HG03139 (cell line): ENCODE data around the gene CAPN10.

Experiments
- ATAC-seq: cut with Tn5 transposase; IDR thresholded peaks from one replicate; pipeline ENCODE4 v1.9.1; 2021; ENCODE audit not compliant: unreplicated experiment

The CAPN10 gene

GRCh38 chr2:240635998-240636547, 49.5 kb downstream of the CAPN10 start:
- ATAC-seq: no peak

- no peak for ATAC-seq
Observed at GRCh38 chr2:240636563-240637115, 50.1 kb downstream of the CAPN10 start.

GRCh38 chr2:240637116-240637900, 50.8 kb downstream of the CAPN10 start:
- ATAC-seq: no peak

- no peak for ATAC-seq
Observed at GRCh38 chr2:240637901-240638345, 51.4 kb downstream of the CAPN10 start.

- ATAC-seq: no peak
Observed at GRCh38 chr2:240638512-240639160, 52.1 kb downstream of the CAPN10 start.

GRCh38 chr2:240639566-240639965, 53.0 kb downstream of the CAPN10 start:
- no peak for ATAC-seq

- ATAC-seq: no peak
Observed at GRCh38 chr2:240640939-240641338, 54.4 kb downstream of the CAPN10 start.

GRCh38 chr2:240642061-240642805, 55.7 kb downstream of the CAPN10 start:
- no peak for ATAC-seq

- ATAC-seq: no peak
Observed at GRCh38 chr2:240642806-240643092, 56.2 kb downstream of the CAPN10 start.

GRCh38 chr2:240643093-240643810, 56.7 kb downstream of the CAPN10 start:
- ATAC-seq: no peak

GRCh38 chr2:240643811-240644150, 57.2 kb downstream of the CAPN10 start:
- ATAC-seq: no peak

- no peak for ATAC-seq
Observed at GRCh38 chr2:240644171-240644651, 57.7 kb downstream of the CAPN10 start.

- no peak for ATAC-seq
Observed at GRCh38 chr2:240644859-240645301, 58.3 kb downstream of the CAPN10 start.

- ATAC-seq: no peak
Observed at GRCh38 chr2:240645346-240645745, 58.8 kb downstream of the CAPN10 start.

- no peak for ATAC-seq
Observed at GRCh38 chr2:240645801-240646175, 59.3 kb downstream of the CAPN10 start.

GRCh38 chr2:240646176-240646899, 59.8 kb downstream of the CAPN10 start:
- no peak for ATAC-seq

GRCh38 chr2:240646900-240647502, 60.5 kb downstream of the CAPN10 start:
- no peak for ATAC-seq

- ATAC-seq: no peak
Observed at GRCh38 chr2:240647503-240648154, 61.1 kb downstream of the CAPN10 start.

GRCh38 chr2:240648155-240648649, 61.7 kb downstream of the CAPN10 start:
- no peak for ATAC-seq
